ENCODE data around the gene SPRR3. TPM values are rescaled to one million over a fixed set of nuclear protein-coding genes. Genes with fewer than 3 reads are reported as not detected.

The SPRR3 gene
- total RNA-seq, 1 experiment from 2014 or later = 0.57 TPM

GRCh38 chr1:152983234-152983633 lies 18.3 kb upstream of the SPRR3 start:
- no peaks in the 10 kb centered on the region for H3K9me3 ChIP-seq (ENCODE audit: insufficient read depth, low read depth)
- intact Hi-C loops (cut with micrococcal nuclease; ENCODE audit: unreplicated experiment) = loop anchor here (5.0 kb wide), 1 partner anchor 76 kb away; the partner anchor contains the start of gene IVL
- no peaks in the 10 kb centered on the region for H4K20me1 ChIP-seq (ENCODE audit: insufficient read depth)
- H3K27me3 ChIP-seq (ENCODE audit: insufficient read depth, low read depth) = no peaks in the 10 kb centered on the region
- peak overlapping the region; percentile 76 for H3K27ac ChIP-seq
- H3K4me2 ChIP-seq = peak overlapping the region; percentile 66
- peaks cover 3% of the 10 kb centered on the region; the same call in 1 of the 2 replicates for H3F3A ChIP-seq (ENCODE audit: insufficient read depth, low read depth)
- no peak overlapping the region for H2AFZ ChIP-seq
- DNase-seq = peak; percentile 6 to 75
- no peak for TF ChIP-seq EZH2 (IDR thresholded peaks at IDR 0.05; ENCODE audit: low read depth)
- TF ChIP-seq, protein P1, sequence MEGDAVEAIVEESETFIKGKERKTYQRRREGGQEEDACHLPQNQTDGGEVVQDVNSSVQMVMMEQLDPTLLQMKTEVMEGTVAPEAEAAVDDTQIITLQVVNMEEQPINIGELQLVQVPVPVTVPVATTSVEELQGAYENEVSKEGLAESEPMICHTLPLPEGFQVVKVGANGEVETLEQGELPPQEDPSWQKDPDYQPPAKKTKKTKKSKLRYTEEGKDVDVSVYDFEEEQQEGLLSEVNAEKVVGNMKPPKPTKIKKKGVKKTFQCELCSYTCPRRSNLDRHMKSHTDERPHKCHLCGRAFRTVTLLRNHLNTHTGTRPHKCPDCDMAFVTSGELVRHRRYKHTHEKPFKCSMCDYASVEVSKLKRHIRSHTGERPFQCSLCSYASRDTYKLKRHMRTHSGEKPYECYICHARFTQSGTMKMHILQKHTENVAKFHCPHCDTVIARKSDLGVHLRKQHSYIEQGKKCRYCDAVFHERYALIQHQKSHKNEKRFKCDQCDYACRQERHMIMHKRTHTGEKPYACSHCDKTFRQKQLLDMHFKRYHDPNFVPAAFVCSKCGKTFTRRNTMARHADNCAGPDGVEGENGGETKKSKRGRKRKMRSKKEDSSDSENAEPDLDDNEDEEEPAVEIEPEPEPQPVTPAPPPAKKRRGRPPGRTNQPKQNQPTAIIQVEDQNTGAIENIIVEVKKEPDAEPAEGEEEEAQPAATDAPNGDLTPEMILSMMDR (conservative IDR thresholded peaks at IDR 0.05) = no peak
- H3K4me1 ChIP-seq (replicated peaks; ENCODE audit: insufficient read depth) = peaks cover 32% of the 10 kb centered on the region
- BruUV-seq (replicated peaks) = no TSS peak
- no peaks in the 10 kb centered on the region for H3K36me3 ChIP-seq (ENCODE audit: low read depth)
- ChIA-PET POLR2A (ENCODE audit: unreplicated experiment) (interaction anchor here (0.6 kb wide), 1 partner anchor 31 kb away, joined by 3 read pairs; no protein-coding TSS in a partner anchor), CTCF (no interaction called here)
- H3K4me3 ChIP-seq = peak overlapping the region; percentile 23; the same call in 1 of the 2 replicates
- no peaks in the 10 kb centered on the region for H3K79me2 ChIP-seq (ENCODE audit: low read depth)
- no peaks in the 10 kb centered on the region for H3K9me2 ChIP-seq (ENCODE audit: insufficient read depth)

DNA sequence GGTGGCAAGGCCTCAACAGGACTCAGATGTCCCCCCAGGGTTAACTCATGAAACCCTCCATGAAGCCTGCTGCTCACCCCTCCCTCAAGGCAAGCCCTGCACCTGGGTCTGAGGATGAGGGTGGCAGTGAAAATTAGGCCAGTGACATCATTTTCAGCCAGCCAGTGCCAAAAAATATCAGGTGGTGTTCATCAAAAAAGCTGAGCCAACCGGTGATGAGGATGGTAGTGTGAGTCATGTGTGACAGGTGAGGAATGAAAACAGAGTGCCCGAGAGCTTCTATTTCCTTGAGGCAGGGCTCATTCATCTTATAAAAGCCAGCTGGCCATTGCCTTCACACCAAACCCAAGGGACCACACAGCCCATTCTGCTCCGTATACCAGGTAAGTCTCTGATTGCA lies 17.8 kb upstream of the SPRR3 start, which contains the start of gene SPRR1A:
Gene SPRR1A (plus strand): TSS at position 339 of the 400 bp plus-strand sequence. CDS start 1,150 bp downstream, outside the sequence.
- Histone ChIP-seq H3K4me3 (peak within 1 kb of the TSS; percentile 23; the same call in 1 of the 2 replicates), H2AFZ (no peak within 1 kb of the TSS), H4K20me1 (ENCODE audit: insufficient read depth) (no peaks in the 10 kb centered on the region), H3K4me1 (replicated peaks; ENCODE audit: insufficient read depth) (peaks cover 32% of the 10 kb centered on the region), H3K79me2 (ENCODE audit: low read depth) (no peaks in the 10 kb centered on the region), H3F3A (ENCODE audit: insufficient read depth, low read depth) (peaks cover 3% of the 10 kb centered on the region; the same call in 1 of the 2 replicates), H3K27ac (peak within 1 kb of the TSS; percentile 76), H3K9me2 (ENCODE audit: insufficient read depth) (no peaks in the 10 kb centered on the region), H3K36me3 (ENCODE audit: low read depth) (no peaks in the 10 kb centered on the region), H3K4me2 (peak within 1 kb of the TSS; percentile 66), H3K27me3 (ENCODE audit: insufficient read depth, low read depth) (no peaks in the 10 kb centered on the region), H3K9me3 (ENCODE audit: insufficient read depth, low read depth) (no peaks in the 10 kb centered on the region)
- ChIA-PET CTCF (no interaction called here), POLR2A (ENCODE audit: unreplicated experiment) (no interaction called here)
- intact Hi-C loops (cut with micrococcal nuclease; ENCODE audit: unreplicated experiment) = loop anchor here (5.0 kb wide), 1 partner anchor 76 kb away; the partner anchor contains the start of gene IVL
- no TSS peak for BruUV-seq (replicated peaks)
- DNase-seq = peak; percentile 41 to 94
- TF ChIP-seq, protein P1 (conservative IDR thresholded peaks at IDR 0.05) = no peak
- TF ChIP-seq EZH2 (IDR thresholded peaks at IDR 0.05; ENCODE audit: low read depth) = no peak

GRCh38 chr1:152986578-152986977 lies 15.0 kb upstream of the SPRR3 start:
- TF ChIP-seq, protein P1 (conservative IDR thresholded peaks at IDR 0.05) = no peak
- TF ChIP-seq EZH2 (IDR thresholded peaks at IDR 0.05; ENCODE audit: low read depth) = no peak
- H3K36me3 ChIP-seq (ENCODE audit: low read depth) = no peaks in the 10 kb centered on the region

More at GRCh38 chr1:152986578-152986977, 15.0 kb upstream of the SPRR3 start:
- Histone ChIP-seq H3K27me3 (ENCODE audit: insufficient read depth, low read depth) (no peaks in the 10 kb centered on the region), H3K4me1 (replicated peaks; ENCODE audit: insufficient read depth) (peaks cover 32% of the 10 kb centered on the region), H3K4me3 (no peak overlapping the region), H3K9me3 (ENCODE audit: insufficient read depth, low read depth) (no peaks in the 10 kb centered on the region), H3K4me2 (no peak overlapping the region), H2AFZ (no peak overlapping the region), H3F3A (ENCODE audit: insufficient read depth, low read depth) (peaks cover 3% of the 10 kb centered on the region; the same call in 1 of the 2 replicates), H3K79me2 (ENCODE audit: low read depth) (no peaks in the 10 kb centered on the region), H3K9me2 (ENCODE audit: insufficient read depth) (no peaks in the 10 kb centered on the region), H3K27ac (no peak overlapping the region), H4K20me1 (ENCODE audit: insufficient read depth) (no peaks in the 10 kb centered on the region)
- ChIA-PET POLR2A (ENCODE audit: unreplicated experiment) (no interaction called here), CTCF (no interaction called here)
- BruUV-seq (replicated peaks) = no TSS peak
- no peak for DNase-seq
- intact Hi-C loops (cut with micrococcal nuclease; ENCODE audit: unreplicated experiment) = no loop called here

Measured in PC-9 (cell line).